ENCODE results near the gene TTC39A.
A peak's percentile ranks its signal among the peaks of the same experiment; 100 is the strongest.

TTC39A gene

GRCh38 chr1:51347398-51348146 is 17.2 kb upstream of the TTC39A start:
- peaks cover 50% of the 10 kb centered on the region for H3K27me3 Mint-ChIP-seq (ENCODE audit: low read depth, poor library complexity)
- no peaks in the 10 kb centered on the region for H3K9me3 Mint-ChIP-seq
- H3K36me3 Mint-ChIP-seq (ENCODE audit: low read depth) = no peaks in the 10 kb centered on the region
- DNase-seq = no peak
- H3K4me1 Mint-ChIP-seq = no peaks in the 10 kb centered on the region
- TF ChIP-seq CTCF (IDR thresholded peaks at IDR 0.05) = no peak
- no peak overlapping the region for H3K27ac Mint-ChIP-seq
- H3K4me3 Mint-ChIP-seq = no peak overlapping the region

- Mint-ChIP-seq H3K4me1 (no peaks in the 10 kb centered on the region), H3K27ac (no peak overlapping the region), H3K9me3 (no peaks in the 10 kb centered on the region), H3K36me3 (ENCODE audit: low read depth) (no peaks in the 10 kb centered on the region), H3K4me3 (no peak overlapping the region), H3K27me3 (ENCODE audit: low read depth, poor library complexity) (peaks cover 63% of the 10 kb centered on the region)
- no peak for DNase-seq
- TF ChIP-seq CTCF (IDR thresholded peaks at IDR 0.05) = no peak
These were observed 16.0 kb upstream of the TTC39A start for GRCh38 chr1:51346086-51346942.

GRCh38 chr1:51345300-51345687 is 14.9 kb upstream of the TTC39A start:
- Mint-ChIP-seq H3K4me3 (no peak overlapping the region), H3K27me3 (ENCODE audit: low read depth, poor library complexity) (peaks cover 65% of the 10 kb centered on the region), H3K27ac (no peak overlapping the region), H3K9me3 (no peaks in the 10 kb centered on the region), H3K36me3 (ENCODE audit: low read depth) (no peaks in the 10 kb centered on the region), H3K4me1 (no peaks in the 10 kb centered on the region)
- DNase-seq = no peak
- no peak for TF ChIP-seq CTCF (IDR thresholded peaks at IDR 0.05)

GRCh38 chr1:51344602-51345299 is 14.4 kb upstream of the TTC39A start:
- H3K4me1 Mint-ChIP-seq = no peaks in the 10 kb centered on the region
- H3K27me3 Mint-ChIP-seq (ENCODE audit: low read depth, poor library complexity) = peaks cover 65% of the 10 kb centered on the region
- no peak overlapping the region for H3K27ac Mint-ChIP-seq
- no peak overlapping the region for H3K4me3 Mint-ChIP-seq
- no peaks in the 10 kb centered on the region for H3K9me3 Mint-ChIP-seq
- peak; percentile 54 for DNase-seq
- no peak for TF ChIP-seq CTCF (IDR thresholded peaks at IDR 0.05)
- H3K36me3 Mint-ChIP-seq (ENCODE audit: low read depth) = no peaks in the 10 kb centered on the region

DNA sequence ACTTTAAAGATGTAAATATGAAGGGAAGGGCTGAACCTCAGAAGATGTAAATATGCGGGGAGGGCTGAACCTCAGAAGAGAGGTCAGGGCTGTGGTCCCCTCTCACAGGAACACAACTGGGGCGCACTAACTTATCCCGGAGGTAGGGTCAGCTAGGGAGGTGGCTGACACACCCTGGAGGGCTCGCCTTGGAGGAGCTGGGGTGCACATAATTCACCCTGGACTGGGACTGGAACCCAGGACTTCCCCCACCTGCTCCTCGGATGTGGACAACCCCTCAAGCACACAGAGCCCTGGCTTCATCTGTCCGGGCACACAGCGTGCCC is 13.9 kb upstream of the TTC39A start:
- Mint-ChIP-seq H3K4me1 (peaks cover 3% of the 10 kb centered on the region), H3K27me3 (ENCODE audit: low read depth, poor library complexity) (peaks cover 65% of the 10 kb centered on the region), H3K36me3 (ENCODE audit: low read depth) (no peaks in the 10 kb centered on the region), H3K9me3 (no peaks in the 10 kb centered on the region), H3K4me3 (peak overlapping the region; percentile 61), H3K27ac (no peak overlapping the region)
- TF ChIP-seq CTCF (IDR thresholded peaks at IDR 0.05) = no peak
- DNase-seq = no peak

Measured in nephron progenitor cell (in vitro differentiated cells).